ENCODE results near the gene IFNB1.

Gene IFNB1
- 0 reads per million in 3 donors for total RNA-seq

DNA sequence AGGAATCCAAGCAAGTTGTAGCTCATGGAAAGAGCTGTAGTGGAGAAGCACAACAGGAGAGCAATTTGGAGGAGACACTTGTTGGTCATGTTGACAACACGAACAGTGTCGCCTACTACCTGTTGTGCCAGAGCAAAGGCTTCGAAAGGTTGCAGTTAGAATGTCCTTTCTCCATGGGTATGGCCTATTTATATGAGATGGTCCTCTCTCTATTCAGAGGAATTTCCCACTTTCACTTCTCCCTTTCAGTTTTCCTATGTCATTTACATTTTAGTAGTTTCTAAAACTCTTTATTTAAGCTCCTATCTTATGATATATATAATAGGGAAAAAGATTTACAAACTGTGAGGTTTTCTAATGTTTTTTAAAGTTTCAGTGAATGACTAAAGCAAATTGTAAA, at the start of gene IFNB1:
Gene IFNB1, minus strand, starts transcription at position 162 of the 400 bp plus-strand sequence. Its CDS starts 73 bp downstream, at position 89.
- H3K36me3 ChIP-seq (ENCODE audit: control insufficient read depth, insufficient read depth, low read length) = no peaks in the 10 kb centered on the region
- H3K27me3 ChIP-seq (replicated peaks; ENCODE audit: control insufficient read depth, insufficient read depth, low read length, poor library complexity, severe bottlenecking) = no peaks in the 10 kb centered on the region
- peaks cover 10% of the 10 kb centered on the region for H3K4me1 ChIP-seq (ENCODE audit: control insufficient read depth, insufficient read depth, low read length, poor library complexity, severe bottlenecking)
- no peak within 1 kb of the TSS for H3K27ac ChIP-seq (ENCODE audit: insufficient read depth, low read length, poor library complexity, severe bottlenecking)
- H3K9me3 ChIP-seq (ENCODE audit: control insufficient read depth, low read length) = no peaks in the 10 kb centered on the region
- DNase-seq = no peak
- H3K4me3 ChIP-seq (ENCODE audit: insufficient read depth, low read depth, low read length, poor library complexity, severe bottlenecking) = no peak within 1 kb of the TSS

DNA sequence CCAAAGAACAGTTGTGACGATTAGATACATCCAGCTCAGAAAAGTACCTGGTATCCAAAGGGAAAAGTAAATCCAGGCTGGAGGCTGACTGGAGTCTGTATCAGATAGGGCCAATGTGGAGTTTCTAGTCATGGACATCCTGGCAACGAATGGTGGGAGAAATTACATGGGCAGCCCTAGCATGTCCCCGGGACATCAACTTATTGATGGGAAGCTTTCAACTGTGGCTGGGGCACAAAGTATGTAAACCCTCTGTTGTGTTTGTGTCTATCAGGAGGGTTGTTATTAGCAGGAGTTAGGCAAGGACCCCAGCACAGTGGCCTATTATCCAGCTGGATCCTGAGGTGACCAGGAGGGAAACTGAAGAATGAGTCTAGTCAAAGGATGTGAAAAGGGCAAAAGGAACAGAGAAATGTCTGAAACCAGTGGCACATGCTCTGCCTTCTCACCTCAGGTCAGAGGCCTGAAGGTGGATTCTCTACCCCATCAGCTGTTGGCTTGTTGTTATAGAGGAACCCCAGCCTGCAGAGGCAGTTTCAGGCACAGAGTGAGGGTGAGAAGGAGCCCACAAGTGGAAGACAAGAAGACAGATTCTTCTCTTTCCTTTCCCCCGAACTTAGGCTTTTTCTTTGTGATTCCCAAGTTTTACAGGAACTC, 44.0 kb upstream of the IFNB1 start:
- H3K4me3 ChIP-seq (ENCODE audit: insufficient read depth, low read depth, low read length, poor library complexity, severe bottlenecking) = no peak overlapping the region

GRCh38 chr9:21121079-21121478, 43.3 kb upstream of the IFNB1 start:
- H3K27me3 ChIP-seq (replicated peaks; ENCODE audit: control insufficient read depth, insufficient read depth, low read length, poor library complexity, severe bottlenecking) = no peaks in the 10 kb centered on the region
- H3K4me3 ChIP-seq (ENCODE audit: insufficient read depth, low read depth, low read length, poor library complexity, severe bottlenecking) = no peak overlapping the region
- DNase-seq = no peak
- H3K27ac ChIP-seq (ENCODE audit: insufficient read depth, low read length, poor library complexity, severe bottlenecking) = no peak overlapping the region
- no peaks in the 10 kb centered on the region for H3K9me3 ChIP-seq (ENCODE audit: control insufficient read depth, low read length)
- H3K4me1 ChIP-seq (ENCODE audit: control insufficient read depth, insufficient read depth, low read length, poor library complexity, severe bottlenecking) = no peaks in the 10 kb centered on the region
- H3K36me3 ChIP-seq (ENCODE audit: control insufficient read depth, insufficient read depth, low read length) = no peaks in the 10 kb centered on the region

More for the DNA sequence above, 44.0 kb upstream of the IFNB1 start:
- no peaks in the 10 kb centered on the region for H3K9me3 ChIP-seq (ENCODE audit: control insufficient read depth, low read length)
- no peak overlapping the region for H3K27ac ChIP-seq (ENCODE audit: insufficient read depth, low read length, poor library complexity, severe bottlenecking)
- no peaks in the 10 kb centered on the region for H3K27me3 ChIP-seq (replicated peaks; ENCODE audit: control insufficient read depth, insufficient read depth, low read length, poor library complexity, severe bottlenecking)
- DNase-seq = no peak
- no peaks in the 10 kb centered on the region for H3K36me3 ChIP-seq (ENCODE audit: control insufficient read depth, insufficient read depth, low read length)
- no peaks in the 10 kb centered on the region for H3K4me1 ChIP-seq (ENCODE audit: control insufficient read depth, insufficient read depth, low read length, poor library complexity, severe bottlenecking)

- no peak for DNase-seq
- Histone ChIP-seq H3K36me3 (ENCODE audit: control insufficient read depth, insufficient read depth, low read length) (no peaks in the 10 kb centered on the region), H3K4me3 (ENCODE audit: insufficient read depth, low read depth, low read length, poor library complexity, severe bottlenecking) (no peak overlapping the region), H3K27ac (ENCODE audit: insufficient read depth, low read length, poor library complexity, severe bottlenecking) (no peak overlapping the region), H3K4me1 (ENCODE audit: control insufficient read depth, insufficient read depth, low read length, poor library complexity, severe bottlenecking) (no peaks in the 10 kb centered on the region), H3K9me3 (ENCODE audit: control insufficient read depth, low read length) (no peaks in the 10 kb centered on the region), H3K27me3 (replicated peaks; ENCODE audit: control insufficient read depth, insufficient read depth, low read length, poor library complexity, severe bottlenecking) (no peaks in the 10 kb centered on the region)
These were observed 41.5 kb upstream of the IFNB1 start for GRCh38 chr9:21119093-21119770.

- Histone ChIP-seq H3K27me3 (replicated peaks; ENCODE audit: control insufficient read depth, insufficient read depth, low read length, poor library complexity, severe bottlenecking) (no peaks in the 10 kb centered on the region), H3K4me1 (ENCODE audit: control insufficient read depth, insufficient read depth, low read length, poor library complexity, severe bottlenecking) (no peaks in the 10 kb centered on the region), H3K4me3 (ENCODE audit: insufficient read depth, low read depth, low read length, poor library complexity, severe bottlenecking) (no peak overlapping the region), H3K36me3 (ENCODE audit: control insufficient read depth, insufficient read depth, low read length) (no peaks in the 10 kb centered on the region), H3K9me3 (ENCODE audit: control insufficient read depth, low read length) (no peaks in the 10 kb centered on the region), H3K27ac (ENCODE audit: insufficient read depth, low read length, poor library complexity, severe bottlenecking) (no peak overlapping the region)
- DNase-seq = no peak
These were observed 36.6 kb upstream of the IFNB1 start for GRCh38 chr9:21114311-21114710.

- Histone ChIP-seq H3K36me3 (ENCODE audit: control insufficient read depth, insufficient read depth, low read length) (no peaks in the 10 kb centered on the region), H3K9me3 (ENCODE audit: control insufficient read depth, low read length) (no peaks in the 10 kb centered on the region), H3K27ac (ENCODE audit: insufficient read depth, low read length, poor library complexity, severe bottlenecking) (no peak overlapping the region), H3K27me3 (replicated peaks; ENCODE audit: control insufficient read depth, insufficient read depth, low read length, poor library complexity, severe bottlenecking) (no peaks in the 10 kb centered on the region), H3K4me1 (ENCODE audit: control insufficient read depth, insufficient read depth, low read length, poor library complexity, severe bottlenecking) (no peaks in the 10 kb centered on the region), H3K4me3 (ENCODE audit: insufficient read depth, low read depth, low read length, poor library complexity, severe bottlenecking) (no peak overlapping the region)
- no peak for DNase-seq
These were observed 33.2 kb upstream of the IFNB1 start for GRCh38 chr9:21110708-21111576.

DNA sequence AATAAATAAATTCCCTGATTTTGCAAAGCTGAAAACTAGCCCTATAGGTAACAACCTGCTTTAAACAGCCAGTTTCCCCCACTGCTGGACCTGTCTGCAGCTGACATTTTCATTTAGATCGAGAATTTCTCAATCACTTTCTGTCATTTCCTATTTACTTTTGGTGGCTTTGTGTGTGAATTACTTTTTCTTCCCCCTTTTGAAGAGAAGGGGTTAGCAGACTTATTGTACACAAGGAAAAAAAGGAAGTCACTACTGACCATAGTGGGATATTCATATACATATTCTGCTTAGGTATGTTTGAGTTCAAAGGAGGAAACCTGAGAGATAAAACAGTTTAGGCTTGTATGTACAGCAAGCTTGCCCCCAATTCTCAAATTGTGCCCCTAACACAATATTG, 27.0 kb upstream of the IFNB1 start:
- no peak for DNase-seq
- no peaks in the 10 kb centered on the region for H3K27me3 ChIP-seq (replicated peaks; ENCODE audit: control insufficient read depth, insufficient read depth, low read length, poor library complexity, severe bottlenecking)

DNA sequence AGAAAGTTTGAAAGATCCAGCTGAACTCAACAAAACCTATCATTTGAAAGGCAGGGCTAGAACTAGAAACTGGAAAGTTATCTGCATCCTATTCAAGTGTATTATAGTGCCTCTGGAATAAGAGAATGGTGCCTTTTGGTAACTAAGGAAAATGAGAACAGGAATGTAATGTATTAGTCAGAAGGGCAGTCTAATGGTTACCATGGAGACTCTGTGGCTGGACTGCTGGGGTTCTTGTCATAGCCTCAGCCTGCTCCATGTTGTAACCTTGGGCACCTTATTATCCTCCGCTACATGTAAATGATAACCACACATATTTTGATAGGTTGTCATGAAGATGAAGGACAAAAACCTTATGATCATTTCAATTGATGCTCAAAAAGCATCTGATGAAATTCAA, 24.6 kb upstream of the IFNB1 start:
- no peak overlapping the region for H3K27ac ChIP-seq (ENCODE audit: insufficient read depth, low read length, poor library complexity, severe bottlenecking)
- no peak overlapping the region for H3K4me3 ChIP-seq (ENCODE audit: insufficient read depth, low read depth, low read length, poor library complexity, severe bottlenecking)
- peaks cover 3% of the 10 kb centered on the region for H3K4me1 ChIP-seq (ENCODE audit: control insufficient read depth, insufficient read depth, low read length, poor library complexity, severe bottlenecking)
- H3K36me3 ChIP-seq (ENCODE audit: control insufficient read depth, insufficient read depth, low read length) = no peaks in the 10 kb centered on the region
- no peaks in the 10 kb centered on the region for H3K9me3 ChIP-seq (ENCODE audit: control insufficient read depth, low read length)
- DNase-seq = no peak
- no peaks in the 10 kb centered on the region for H3K27me3 ChIP-seq (replicated peaks; ENCODE audit: control insufficient read depth, insufficient read depth, low read length, poor library complexity, severe bottlenecking)

More for the DNA sequence above, 27.0 kb upstream of the IFNB1 start:
- Histone ChIP-seq H3K4me1 (ENCODE audit: control insufficient read depth, insufficient read depth, low read length, poor library complexity, severe bottlenecking) (no peaks in the 10 kb centered on the region), H3K4me3 (ENCODE audit: insufficient read depth, low read depth, low read length, poor library complexity, severe bottlenecking) (no peak overlapping the region), H3K9me3 (ENCODE audit: control insufficient read depth, low read length) (no peaks in the 10 kb centered on the region), H3K27ac (ENCODE audit: insufficient read depth, low read length, poor library complexity, severe bottlenecking) (no peak overlapping the region), H3K36me3 (ENCODE audit: control insufficient read depth, insufficient read depth, low read length) (no peaks in the 10 kb centered on the region)

GRCh38 chr9:21097817-21098216, 20.1 kb upstream of the IFNB1 start:
- H3K9me3 ChIP-seq (ENCODE audit: control insufficient read depth, low read length) = no peaks in the 10 kb centered on the region
- no peak overlapping the region for H3K4me3 ChIP-seq (ENCODE audit: insufficient read depth, low read depth, low read length, poor library complexity, severe bottlenecking)
- peaks cover 11% of the 10 kb centered on the region for H3K4me1 ChIP-seq (ENCODE audit: control insufficient read depth, insufficient read depth, low read length, poor library complexity, severe bottlenecking)
- no peaks in the 10 kb centered on the region for H3K27me3 ChIP-seq (replicated peaks; ENCODE audit: control insufficient read depth, insufficient read depth, low read length, poor library complexity, severe bottlenecking)
- no peak for DNase-seq
- H3K36me3 ChIP-seq (ENCODE audit: control insufficient read depth, insufficient read depth, low read length) = no peaks in the 10 kb centered on the region
- no peak overlapping the region for H3K27ac ChIP-seq (ENCODE audit: insufficient read depth, low read length, poor library complexity, severe bottlenecking)

GRCh38 chr9:21096901-21097255, 19.1 kb upstream of the IFNB1 start:
- no peaks in the 10 kb centered on the region for H3K36me3 ChIP-seq (ENCODE audit: control insufficient read depth, insufficient read depth, low read length)
- no peak for DNase-seq
- no peak overlapping the region for H3K4me3 ChIP-seq (ENCODE audit: insufficient read depth, low read depth, low read length, poor library complexity, severe bottlenecking)
- H3K4me1 ChIP-seq (ENCODE audit: control insufficient read depth, insufficient read depth, low read length, poor library complexity, severe bottlenecking) = peaks cover 11% of the 10 kb centered on the region
- H3K27me3 ChIP-seq (replicated peaks; ENCODE audit: control insufficient read depth, insufficient read depth, low read length, poor library complexity, severe bottlenecking) = no peaks in the 10 kb centered on the region
- H3K27ac ChIP-seq (ENCODE audit: insufficient read depth, low read length, poor library complexity, severe bottlenecking) = peak overlapping the region; percentile 33
- no peaks in the 10 kb centered on the region for H3K9me3 ChIP-seq (ENCODE audit: control insufficient read depth, low read length)

Data from effector memory CD4-positive, alpha-beta T cell (primary cell).